Mucosa of rectum (tissue), 2 donors: Measurements from ENCODE around the gene PLCL1.

Experiments
- H3K27ac ChIP-seq, 2 donors: one replicate each; pipeline ENCODE4 v1.7.0; 2013; ENCODE audit warnings: inconsistent platforms in 2 of 2, low read depth in 2 of 2, low read length in 2 of 2
- H3K27me3 ChIP-seq, 2 donors: one replicate each; pipeline ENCODE4 v1.7.0; 2013; ENCODE audit warnings: low read length in 2 of 2; ENCODE audit not compliant: control insufficient read depth in 2 of 2, insufficient read depth in 2 of 2
- H3K36me3 ChIP-seq, 2 donors: one replicate each; pipeline ENCODE4 v1.7.0; 2013; ENCODE audit warnings: low read length in 2 of 2; ENCODE audit not compliant: control insufficient read depth in 2 of 2, insufficient read depth in 2 of 2
- H3K4me1 ChIP-seq, 2 donors: one replicate each; pipeline ENCODE4 v1.7.0; 2013; ENCODE audit warnings: low read length in 2 of 2, mild to moderate bottlenecking in 1 of 2; ENCODE audit not compliant: control insufficient read depth in 2 of 2, insufficient read depth in 2 of 2
- H3K4me3 ChIP-seq, 2 donors: one replicate each; pipeline ENCODE4 v1.7.0; 2013; ENCODE audit warnings: low read length in 2 of 2
- H3K9ac ChIP-seq, 2 donors: one replicate each; pipeline ENCODE4 v1.7.0; 2013; ENCODE audit warnings: low read length in 2 of 2, low read depth in 1 of 2, mild to moderate bottlenecking in 1 of 2
- H3K9me3 ChIP-seq, 2 donors: one replicate each; pipeline ENCODE4 v1.7.0; 2013; ENCODE audit warnings: low read length in 2 of 2; ENCODE audit not compliant: control insufficient read depth in 2 of 2
- donor health status: healthy.
- donor health status: Normal muscosa, but diverticular disease.

Gene PLCL1

DNA sequence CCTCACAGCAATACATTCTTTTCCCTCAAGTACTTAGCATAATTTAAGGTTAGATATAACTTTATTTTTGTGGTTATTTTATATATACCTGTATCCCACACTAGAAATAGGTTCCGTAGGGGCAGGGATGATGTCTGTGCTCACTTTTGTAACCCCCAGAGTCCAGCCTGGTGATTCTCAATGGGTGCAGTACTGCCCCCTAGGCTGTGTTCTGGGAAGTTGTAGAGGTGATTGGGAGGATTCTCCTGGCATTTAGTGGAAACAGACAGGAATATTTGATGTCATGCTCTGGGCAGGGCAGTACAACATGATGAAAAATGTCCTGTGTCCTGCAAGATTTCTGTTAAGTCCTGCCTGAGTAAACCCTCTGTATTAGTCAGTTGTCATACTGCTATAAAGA, 333.3 kb downstream of the PLCL1 start:
- Histone ChIP-seq H3K9me3 (no peaks in the 10 kb centered on the region), H3K9ac (no peak overlapping the region), H3K36me3 (no peaks in the 10 kb centered on the region), H3K27me3 (no peaks in the 10 kb centered on the region), H3K27ac (no peak overlapping the region), H3K4me1 (no peaks in the 10 kb centered on the region), H3K4me3 (no peak overlapping the region)

DNA sequence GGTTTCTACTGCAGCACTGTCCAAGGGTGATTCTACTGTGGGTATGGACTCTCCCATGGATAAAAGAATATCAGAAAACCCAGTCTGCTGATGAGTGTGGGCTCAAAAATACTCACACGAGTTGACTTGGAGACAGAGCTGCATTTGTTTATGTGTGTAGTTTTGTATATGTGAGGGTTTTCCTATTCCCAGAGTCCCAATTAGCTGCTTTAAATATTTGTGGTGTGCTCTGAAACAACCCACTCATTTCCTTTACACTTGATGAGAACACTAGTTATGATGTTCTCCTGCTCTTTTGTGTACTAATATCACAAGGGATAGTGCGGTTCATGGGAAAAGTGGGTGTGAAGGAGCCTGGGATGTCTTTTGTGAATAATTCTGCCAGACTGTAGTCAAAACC, 337.3 kb downstream of the PLCL1 start:
- Histone ChIP-seq H3K36me3 (no peaks in the 10 kb centered on the region), H3K27ac (no peak overlapping the region), H3K4me1 (no peaks in the 10 kb centered on the region), H3K4me3 (no peak overlapping the region), H3K9me3 (no peaks in the 10 kb centered on the region), H3K9ac (no peak overlapping the region), H3K27me3 (no peaks in the 10 kb centered on the region)

DNA sequence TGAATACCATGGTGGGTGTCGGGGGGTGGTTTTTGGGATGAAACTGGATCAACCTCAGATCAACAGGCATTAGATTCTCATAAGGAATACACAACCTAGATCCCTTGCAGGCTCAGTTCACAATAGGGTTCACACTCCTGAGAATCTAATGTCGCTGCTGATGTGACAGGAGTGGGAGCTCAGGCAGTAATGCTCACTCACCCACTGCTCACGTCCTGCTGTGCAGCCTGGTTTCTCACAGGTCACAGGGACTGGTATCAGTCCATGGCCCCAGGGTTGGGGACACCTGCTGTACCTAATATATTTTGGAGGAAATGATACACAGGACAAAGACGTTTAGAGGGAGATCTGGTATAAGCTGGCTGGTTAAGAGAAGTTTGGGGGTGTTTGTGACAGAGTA, 338.8 kb downstream of the PLCL1 start:
- Histone ChIP-seq H3K4me1 (no peaks in the 10 kb centered on the region), H3K27ac (no peak overlapping the region), H3K27me3 (no peaks in the 10 kb centered on the region), H3K36me3 (no peaks in the 10 kb centered on the region), H3K9me3 (no peaks in the 10 kb centered on the region), H3K4me3 (no peak overlapping the region), H3K9ac (no peak overlapping the region)

DNA sequence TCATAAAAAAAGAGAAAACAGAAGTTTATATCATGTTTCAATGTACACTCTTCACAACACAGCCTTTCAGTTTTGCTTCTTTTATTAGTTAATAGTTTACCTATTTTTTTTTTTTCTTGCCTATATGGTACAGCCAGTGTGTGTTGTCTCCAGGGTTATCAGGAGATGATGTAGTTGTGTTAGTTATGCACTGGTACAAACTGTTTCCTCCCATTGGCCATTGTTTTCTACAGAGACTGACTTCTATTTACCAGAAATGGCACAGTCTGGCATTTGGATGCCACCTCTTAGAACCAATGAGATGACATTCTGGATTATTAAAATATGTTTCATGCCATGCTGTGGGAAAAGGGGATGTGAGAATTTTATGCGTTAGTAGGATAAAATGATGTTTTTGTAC, 339.4 kb downstream of the PLCL1 start:
- no peaks in the 10 kb centered on the region for H3K4me1 ChIP-seq
- H3K36me3 ChIP-seq = no peaks in the 10 kb centered on the region
- H3K27ac ChIP-seq = no peak overlapping the region
- no peaks in the 10 kb centered on the region for H3K9me3 ChIP-seq
- H3K27me3 ChIP-seq = no peaks in the 10 kb centered on the region
- H3K4me3 ChIP-seq = no peak overlapping the region
- no peak overlapping the region for H3K9ac ChIP-seq

DNA sequence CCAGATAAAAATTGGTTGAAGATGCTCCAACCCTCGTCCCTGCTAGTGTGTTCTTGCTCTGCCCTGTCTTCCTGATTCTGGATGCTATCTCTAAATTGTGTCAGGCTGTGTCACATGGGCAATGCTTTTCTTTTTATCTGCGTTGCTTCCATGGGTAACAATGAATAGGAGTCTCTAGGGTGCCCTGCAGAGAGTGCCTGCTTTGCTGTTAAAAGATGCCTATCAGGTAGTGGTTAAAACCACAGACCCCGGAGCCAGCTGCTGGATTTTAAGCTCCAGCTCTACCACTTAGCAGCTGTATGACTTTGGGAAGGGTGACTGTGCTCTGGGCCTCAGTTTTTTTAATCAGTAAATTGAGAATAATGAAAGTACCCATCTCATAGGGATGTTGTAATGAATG, 340.3 kb downstream of the PLCL1 start:
- no peak overlapping the region for H3K9ac ChIP-seq
- H3K27me3 ChIP-seq = no peaks in the 10 kb centered on the region
- H3K4me1 ChIP-seq = no peaks in the 10 kb centered on the region
- no peak overlapping the region for H3K4me3 ChIP-seq
- H3K9me3 ChIP-seq = no peaks in the 10 kb centered on the region
- H3K27ac ChIP-seq = no peak overlapping the region
- H3K36me3 ChIP-seq = no peaks in the 10 kb centered on the region

DNA sequence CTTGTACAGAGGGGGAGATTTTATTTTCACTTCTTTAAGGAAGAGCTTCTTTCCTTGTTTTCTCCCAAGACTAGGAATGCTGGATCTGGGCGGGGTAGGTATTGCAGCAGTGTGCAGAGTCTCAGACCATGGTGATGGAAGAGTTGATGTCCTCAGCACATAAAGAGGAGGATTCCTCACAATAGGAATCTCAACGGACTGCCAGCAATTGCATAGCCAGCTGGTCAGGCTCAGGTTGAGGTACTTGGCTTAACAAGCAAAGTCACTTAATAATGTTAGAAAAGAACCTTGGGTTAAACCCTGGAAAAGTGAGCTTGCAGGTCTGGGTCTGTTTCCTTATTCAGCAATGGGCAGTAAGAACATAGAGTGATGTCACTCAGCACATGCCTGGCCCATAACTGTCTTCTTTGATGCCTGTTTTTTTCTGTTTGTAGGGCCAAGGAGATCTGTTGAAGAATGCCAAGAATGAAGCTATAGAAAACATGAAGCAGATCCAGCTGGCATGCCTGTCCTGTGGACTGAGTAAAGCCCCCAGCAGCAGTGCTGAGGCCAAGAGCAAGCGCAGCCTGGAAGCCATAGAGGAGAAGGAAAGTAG, 342.1 kb downstream of the PLCL1 start:
- no peak overlapping the region for H3K27ac ChIP-seq
- no peaks in the 10 kb centered on the region for H3K36me3 ChIP-seq
- no peaks in the 10 kb centered on the region for H3K27me3 ChIP-seq
- H3K9ac ChIP-seq = no peak overlapping the region
- no peak overlapping the region for H3K4me3 ChIP-seq
- no peaks in the 10 kb centered on the region for H3K9me3 ChIP-seq
- no peaks in the 10 kb centered on the region for H3K4me1 ChIP-seq

DNA sequence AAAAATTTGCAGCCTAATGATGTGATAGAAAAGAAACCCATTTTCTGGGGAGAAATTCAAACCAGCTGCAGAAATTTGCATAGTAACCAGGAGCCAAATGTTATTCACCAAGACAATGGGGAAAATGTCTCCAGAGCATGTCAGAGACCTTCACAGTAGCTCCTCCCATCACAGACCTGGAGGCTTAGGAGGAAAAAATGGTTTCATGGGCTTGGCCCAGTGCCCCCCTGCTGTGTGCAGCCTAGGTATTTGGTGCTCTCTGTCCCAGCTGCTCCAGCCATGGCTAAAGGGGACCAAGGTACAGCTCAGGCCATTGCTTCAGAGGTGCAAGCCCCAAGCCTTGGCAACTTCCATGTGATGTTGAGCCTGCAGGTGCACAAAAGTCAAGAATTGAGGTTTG, 352.9 kb downstream of the PLCL1 start:
- H3K9me3 ChIP-seq = no peaks in the 10 kb centered on the region
- no peaks in the 10 kb centered on the region for H3K4me1 ChIP-seq
- no peak overlapping the region for H3K9ac ChIP-seq
- no peaks in the 10 kb centered on the region for H3K36me3 ChIP-seq
- no peak overlapping the region for H3K27ac ChIP-seq
- H3K27me3 ChIP-seq = no peaks in the 10 kb centered on the region
- no peak overlapping the region for H3K4me3 ChIP-seq

DNA sequence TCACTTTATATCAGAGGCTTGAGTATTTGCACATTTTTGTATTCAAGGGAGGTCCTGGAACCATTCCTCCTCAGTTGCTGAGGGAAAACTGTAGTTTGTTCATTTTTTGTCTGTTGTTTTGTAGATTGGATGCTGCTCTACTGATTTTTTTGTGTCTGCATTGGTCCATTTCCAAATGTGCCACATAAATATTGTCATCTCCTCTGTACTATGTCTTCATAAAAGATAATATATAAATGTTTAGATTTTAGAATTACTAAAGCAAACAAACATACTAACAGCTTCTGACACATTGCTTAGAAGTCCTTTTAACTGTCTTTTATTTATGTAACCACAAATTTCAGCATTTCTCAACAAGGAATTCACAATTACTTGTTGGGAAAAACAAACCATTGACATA, 356.8 kb downstream of the PLCL1 start:
- no peak overlapping the region for H3K4me3 ChIP-seq
- H3K36me3 ChIP-seq = no peaks in the 10 kb centered on the region
- no peak overlapping the region for H3K9ac ChIP-seq
- no peaks in the 10 kb centered on the region for H3K9me3 ChIP-seq
- no peaks in the 10 kb centered on the region for H3K4me1 ChIP-seq
- H3K27ac ChIP-seq = no peak overlapping the region
- no peaks in the 10 kb centered on the region for H3K27me3 ChIP-seq

DNA sequence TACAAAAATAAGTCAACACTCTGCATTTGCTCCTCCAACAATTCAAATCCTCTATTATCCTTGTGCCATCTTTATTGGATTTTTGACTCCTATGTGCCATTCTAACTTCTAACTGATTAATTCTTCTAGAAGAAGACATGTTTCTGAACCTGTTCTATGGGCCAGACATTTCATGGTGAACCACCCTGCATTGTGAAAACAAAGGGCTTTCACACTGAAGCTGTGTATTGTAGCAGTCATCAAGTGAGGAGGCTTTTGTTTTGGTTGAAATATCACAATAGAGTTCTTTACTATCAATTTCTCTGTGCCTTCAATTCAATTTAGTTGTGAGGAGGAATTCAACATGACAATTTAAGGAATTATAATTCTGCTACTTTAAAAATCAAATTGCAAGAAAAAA, 357.9 kb downstream of the PLCL1 start:
- no peak overlapping the region for H3K9ac ChIP-seq
- no peaks in the 10 kb centered on the region for H3K27me3 ChIP-seq

DNA sequence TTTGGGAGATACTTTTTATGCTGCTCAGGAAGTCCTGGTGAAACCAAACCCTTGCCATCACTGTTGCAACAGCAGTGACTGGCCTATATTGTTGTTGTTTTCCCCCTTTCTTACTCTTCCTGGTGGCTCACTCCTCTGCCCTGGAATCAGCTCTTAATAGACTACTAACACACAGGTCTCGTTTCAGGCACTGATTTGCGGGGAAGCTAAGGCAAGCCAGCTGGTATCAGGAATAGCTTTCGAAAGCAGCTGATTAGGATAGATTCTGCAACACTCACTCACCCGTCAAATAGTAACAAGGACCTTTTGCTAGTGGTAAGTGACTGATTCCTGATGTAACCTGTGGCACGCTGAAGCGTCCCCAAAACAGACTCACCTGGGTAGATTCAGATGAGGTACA, 360.4 kb downstream of the PLCL1 start:
- H3K27ac ChIP-seq = no peak overlapping the region
- no peaks in the 10 kb centered on the region for H3K9me3 ChIP-seq
- no peak overlapping the region for H3K9ac ChIP-seq
- H3K4me3 ChIP-seq = no peak overlapping the region
- no peaks in the 10 kb centered on the region for H3K27me3 ChIP-seq
- H3K4me1 ChIP-seq = no peaks in the 10 kb centered on the region
- H3K36me3 ChIP-seq = no peaks in the 10 kb centered on the region

More for the DNA sequence above, 357.9 kb downstream of the PLCL1 start:
- Histone ChIP-seq H3K36me3 (no peaks in the 10 kb centered on the region), H3K4me1 (no peaks in the 10 kb centered on the region), H3K9me3 (no peaks in the 10 kb centered on the region), H3K4me3 (no peak overlapping the region), H3K27ac (no peak overlapping the region)

DNA sequence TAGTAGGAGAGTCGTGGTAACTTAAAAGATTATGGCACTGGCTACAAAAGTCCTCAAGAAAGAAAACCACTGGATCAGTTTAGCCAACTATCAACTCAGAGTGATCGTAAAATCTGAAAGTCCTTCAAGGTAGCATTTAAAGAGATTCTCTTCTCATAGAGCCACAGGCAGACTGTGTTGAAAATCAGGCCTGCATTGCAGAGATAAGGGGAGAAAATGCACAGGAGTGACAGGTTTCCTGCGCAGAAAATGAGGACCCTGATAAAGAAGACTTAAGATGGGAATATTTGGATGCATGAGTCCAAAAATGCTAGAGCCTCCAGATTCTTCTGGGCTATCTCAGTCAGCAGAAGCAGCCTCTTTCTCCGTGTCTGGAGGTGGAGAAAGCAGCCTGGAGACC, 360.9 kb downstream of the PLCL1 start:
- Histone ChIP-seq H3K27me3 (no peaks in the 10 kb centered on the region), H3K27ac (no peak overlapping the region), H3K36me3 (no peaks in the 10 kb centered on the region), H3K4me3 (no peak overlapping the region), H3K9ac (no peak overlapping the region), H3K9me3 (no peaks in the 10 kb centered on the region), H3K4me1 (no peaks in the 10 kb centered on the region)
